Activated CD8-positive, alpha-beta memory T cell treated with anti-CD3 and anti-CD28 coated beads, Interleukin-2, amount 50 U/mL, for 1 hour (primary cell): ENCODE results near the gene CUBN.
"Not testable (repeated sequence)": the region's sequence is repeated elsewhere in the genome, so short reads cannot be mapped to it uniquely, and the experiment has no call there.

Source experiments
- DNase-seq: peaks from one replicate; pipeline ENCODE4 v3.0.0-alpha.2; 2020; ENCODE audit errors: extremely low read depth

The CUBN gene

GRCh38 chr10:16870331-16870730 lies 259.3 kb downstream of the CUBN start:
- DNase-seq: no peak

- no peak for DNase-seq
Measured at GRCh38 chr10:16867990-16868389, 261.6 kb downstream of the CUBN start.

- no peak for DNase-seq
Measured at GRCh38 chr10:16867556-16867955, 262.1 kb downstream of the CUBN start.

- no peak for DNase-seq
Measured at GRCh38 chr10:16866541-16867275, 262.9 kb downstream of the CUBN start.

GRCh38 chr10:16865766-16866165 lies 263.8 kb downstream of the CUBN start:
- DNase-seq: no peak

- DNase-seq: no peak
Measured at GRCh38 chr10:16863766-16864165, 265.8 kb downstream of the CUBN start.

- DNase-seq: no peak
Measured at GRCh38 chr10:16857419-16857818, 272.2 kb downstream of the CUBN start.

GRCh38 chr10:16856567-16856966 lies 273.0 kb downstream of the CUBN start:
- DNase-seq: no peak

- no peak for DNase-seq
Measured at GRCh38 chr10:16856092-16856491, 273.5 kb downstream of the CUBN start.

- no peak for DNase-seq
Measured at GRCh38 chr10:16854623-16855022, 275.0 kb downstream of the CUBN start.

GRCh38 chr10:16853809-16854208 lies 275.8 kb downstream of the CUBN start:
- no peak for DNase-seq

GRCh38 chr10:16853201-16853600 lies 276.4 kb downstream of the CUBN start:
- DNase-seq: no peak

- no peak for DNase-seq
Measured at GRCh38 chr10:16852624-16853023, 277.0 kb downstream of the CUBN start.

- no peak for DNase-seq
Measured at GRCh38 chr10:16848562-16849154, 281.0 kb downstream of the CUBN start.

GRCh38 chr10:16847644-16848043 lies 282.0 kb downstream of the CUBN start:
- no peak for DNase-seq

GRCh38 chr10:16845248-16845647 lies 284.4 kb downstream of the CUBN start:
- no peak for DNase-seq

- no peak for DNase-seq
Measured at GRCh38 chr10:16843252-16843870, 286.2 kb downstream of the CUBN start.

- no peak for DNase-seq
Measured at GRCh38 chr10:16835228-16835627, 294.4 kb downstream of the CUBN start.

- DNase-seq: no peak
Measured at GRCh38 chr10:16832351-16833080, 297.1 kb downstream of the CUBN start.

GRCh38 chr10:16828701-16829175 lies 300.9 kb downstream of the CUBN start:
- no peak for DNase-seq

GRCh38 chr10:16828114-16828568 lies 301.5 kb downstream of the CUBN start:
- peak; percentile 36 for DNase-seq

- not testable (repeated sequence) for DNase-seq
Measured at GRCh38 chr10:16827474-16827873, 302.1 kb downstream of the CUBN start.
